SKM-1 treated with dmso at 0.1 percent for 144 hours (cell line): ENCODE data around the gene LRRC39.
"Not testable (repeated sequence)": the region's sequence is repeated elsewhere in the genome, so short reads cannot be mapped to it uniquely, and the experiment has no call there.

Experiments
- DNase-seq: peaks from one replicate; lab custom pipeline; 2025; ENCODE audit not compliant: unreplicated experiment; lab: John Stamatoyannopoulos, UW

LRRC39 gene

GRCh38 chr1:100178091-100178490 is at the start of gene LRRC39:
Gene LRRC39, minus strand, starts transcription at chr1:100178256. Its CDS starts 9,740 bp downstream, at chr1:100168516.
- DNase-seq = no peak

- DNase-seq = no peak
Measured at GRCh38 chr1:100222428-100222827, 44.4 kb upstream of the LRRC39 start.

GRCh38 chr1:100219883-100220282 is 41.8 kb upstream of the LRRC39 start:
- peak; percentile 8 for DNase-seq

GRCh38 chr1:100219457-100219856 is 41.4 kb upstream of the LRRC39 start:
- no peak for DNase-seq

- DNase-seq = no peak
Measured at GRCh38 chr1:100217834-100218233, 39.8 kb upstream of the LRRC39 start.

GRCh38 chr1:100215101-100215500 is 37.0 kb upstream of the LRRC39 start:
- no peak for DNase-seq

- DNase-seq = no peak
Measured at GRCh38 chr1:100213141-100213540, 35.1 kb upstream of the LRRC39 start.

GRCh38 chr1:100206301-100206700 is 28.2 kb upstream of the LRRC39 start:
- no peak for DNase-seq

- not testable (repeated sequence) for DNase-seq
Measured at GRCh38 chr1:100205593-100205992, 27.5 kb upstream of the LRRC39 start.

GRCh38 chr1:100205103-100205502 is 27.0 kb upstream of the LRRC39 start:
- not testable (repeated sequence) for DNase-seq

GRCh38 chr1:100202703-100203102 is 24.6 kb upstream of the LRRC39 start:
- DNase-seq = not testable (repeated sequence)

GRCh38 chr1:100200060-100200459 is 22.0 kb upstream of the LRRC39 start:
- not testable (repeated sequence) for DNase-seq

GRCh38 chr1:100198596-100198995 is 20.5 kb upstream of the LRRC39 start:
- DNase-seq = no peak

- peak; percentile 9 for DNase-seq
Measured at GRCh38 chr1:100188617-100189016, 10.6 kb upstream of the LRRC39 start.

- peak; percentile 9 for DNase-seq
Measured at GRCh38 chr1:100187912-100188311, 9.9 kb upstream of the LRRC39 start.

- DNase-seq = peak; percentile 64
Measured at GRCh38 chr1:100184536-100184935, 6.5 kb upstream of the LRRC39 start.

GRCh38 chr1:100183370-100183769 is 5.3 kb upstream of the LRRC39 start:
- DNase-seq = no peak

GRCh38 chr1:100177295-100178041 is 588 bp downstream of the LRRC39 start:
- DNase-seq = no peak

- no peak for DNase-seq
Measured at GRCh38 chr1:100168051-100168450, 10.0 kb downstream of the LRRC39 start.

- no peak for DNase-seq
Measured at GRCh38 chr1:100164702-100165101, 13.4 kb downstream of the LRRC39 start.

GRCh38 chr1:100164216-100164615 is 13.8 kb downstream of the LRRC39 start:
- no peak for DNase-seq

- no peak for DNase-seq
Measured at GRCh38 chr1:100162881-100163280, 15.2 kb downstream of the LRRC39 start.

- no peak for DNase-seq
Measured at GRCh38 chr1:100152271-100152670, 25.8 kb downstream of the LRRC39 start.
